ENCODE results near the gene C10orf143. TPM values are rescaled to one million over a fixed set of nuclear protein-coding genes. Genes with fewer than 3 reads are reported as not detected.

C10orf143 gene
- total RNA-seq, 2 experiments from 2014 or later, result 4.3 to 5.8 TPM

- H3K4me1 Mint-ChIP-seq (ENCODE audit: low read depth), result no peaks in the 10 kb centered on the region
- intact Hi-C loops (cut with DNase I, micrococcal nuclease), result no loop called here
- H3K9me3 Mint-ChIP-seq, result no peaks in the 10 kb centered on the region
- H3K27ac Mint-ChIP-seq, result no peak overlapping the region
- ATAC-seq (ENCODE audit: poor library complexity) (no peak), DNase-seq (no peak)
- TF ChIP-seq CTCF (IDR thresholded peaks at IDR 0.05), result no peak
- Histone ChIP-seq H3K36me3 (ENCODE audit: insufficient read depth, low read length) (no peaks in the 10 kb centered on the region), H3K4me3 (ENCODE audit: low read length) (no peak overlapping the region), H3K27me3 (ENCODE audit: control insufficient read depth in 1 of 2, insufficient read depth in 2 of 2, low read length in 2 of 2) (peaks cover 0 to 5% of the 10 kb centered on the region in 2 experiments), H3K9me3 (ENCODE audit: control insufficient read depth in 1 of 2, insufficient read depth in 1 of 2, low read length in 2 of 2) (peaks cover 0 to 18% of the 10 kb centered on the region in 2 experiments), H3K27ac (ENCODE audit: low read depth in 1 of 2, low read length in 2 of 2) (no peak overlapping the region), H3K4me1 (ENCODE audit: insufficient read depth, low read length) (no peaks in the 10 kb centered on the region)
- H3K4me3 Mint-ChIP-seq, result no peak overlapping the region
- no peaks in the 10 kb centered on the region for H3K36me3 Mint-ChIP-seq (ENCODE audit: low read depth)
- ChIA-PET CTCF (no interaction called here), POLR2A (no interaction called here)
- peaks cover 17% of the 10 kb centered on the region for H3K27me3 Mint-ChIP-seq
Observed at GRCh38 chr10:130041451-130042371, 68.9 kb downstream of the C10orf143 start.

GRCh38 chr10:130040817-130041330 is 69.8 kb downstream of the C10orf143 start:
- Mint-ChIP-seq H3K9me3 (no peaks in the 10 kb centered on the region), H3K4me3 (no peak overlapping the region), H3K4me1 (ENCODE audit: low read depth) (no peaks in the 10 kb centered on the region), H3K27ac (no peak overlapping the region), H3K27me3 (peaks cover 19% of the 10 kb centered on the region), H3K36me3 (ENCODE audit: low read depth) (no peaks in the 10 kb centered on the region)
- H3K36me3 ChIP-seq (ENCODE audit: insufficient read depth, low read length), result no peaks in the 10 kb centered on the region
- peaks cover 0 to 12% of the 10 kb centered on the region in 2 experiments for H3K9me3 ChIP-seq (ENCODE audit: control insufficient read depth in 1 of 2, insufficient read depth in 1 of 2, low read length in 2 of 2)
- TF ChIP-seq CTCF (IDR thresholded peaks at IDR 0.05), result no peak
- ATAC-seq (ENCODE audit: poor library complexity), result no peak
- no peak for DNase-seq
- CTCF ChIA-PET, result no interaction called here
- POLR2A ChIA-PET, result no interaction called here
- no peaks in the 10 kb centered on the region for H3K4me1 ChIP-seq (ENCODE audit: insufficient read depth, low read length)
- H3K4me3 ChIP-seq (ENCODE audit: low read length), result no peak overlapping the region
- no peak overlapping the region for H3K27ac ChIP-seq (ENCODE audit: low read depth in 1 of 2, low read length in 2 of 2)
- H3K27me3 ChIP-seq (ENCODE audit: control insufficient read depth in 1 of 2, insufficient read depth in 2 of 2, low read length in 2 of 2), result peaks cover 0 to 5% of the 10 kb centered on the region in 2 experiments
- intact Hi-C loops (cut with DNase I, micrococcal nuclease), result no loop called here

GRCh38 chr10:130040351-130040750 is 70.3 kb downstream of the C10orf143 start:
- ATAC-seq (ENCODE audit: poor library complexity), result no peak
- CTCF ChIA-PET, result no interaction called here
- POLR2A ChIA-PET, result no interaction called here

More at GRCh38 chr10:130040351-130040750, 70.3 kb downstream of the C10orf143 start:
- no peak overlapping the region for H3K27ac ChIP-seq (ENCODE audit: low read depth in 1 of 2, low read length in 2 of 2)
- H3K36me3 ChIP-seq (ENCODE audit: insufficient read depth, low read length), result no peaks in the 10 kb centered on the region
- H3K4me1 Mint-ChIP-seq (ENCODE audit: low read depth), result no peaks in the 10 kb centered on the region
- H3K27me3 ChIP-seq (ENCODE audit: control insufficient read depth in 1 of 2, insufficient read depth in 2 of 2, low read length in 2 of 2), result peaks cover 1 to 5% of the 10 kb centered on the region in 2 experiments
- H3K4me1 ChIP-seq (ENCODE audit: insufficient read depth, low read length), result no peaks in the 10 kb centered on the region
- H3K9me3 Mint-ChIP-seq, result no peaks in the 10 kb centered on the region
- intact Hi-C loops (cut with DNase I, micrococcal nuclease), result no loop called here
- no peaks in the 10 kb centered on the region for H3K36me3 Mint-ChIP-seq (ENCODE audit: low read depth)
- H3K4me3 Mint-ChIP-seq, result no peak overlapping the region
- H3K4me3 ChIP-seq (ENCODE audit: low read length), result no peak overlapping the region
- TF ChIP-seq CTCF (IDR thresholded peaks at IDR 0.05), result no peak
- H3K27ac Mint-ChIP-seq, result no peak overlapping the region
- no peak for DNase-seq
- peaks cover 22% of the 10 kb centered on the region for H3K27me3 Mint-ChIP-seq
- peaks cover 0 to 7% of the 10 kb centered on the region in 2 experiments for H3K9me3 ChIP-seq (ENCODE audit: control insufficient read depth in 1 of 2, insufficient read depth in 1 of 2, low read length in 2 of 2)
